ENCODE measurements around the gene OPRL1. TPM values are rescaled to one million over a fixed set of nuclear protein-coding genes. Genes with fewer than 3 reads are reported as not detected.

The OPRL1 gene
- total RNA-seq, 1 donor from 2014 or later: 1.4 TPM

- Mint-ChIP-seq H3K27me3 (no peaks in the 10 kb centered on the region), H3K4me3 (no peak overlapping the region), H3K9me3 (peaks cover 4% of the 10 kb centered on the region), H3K27ac (no peak overlapping the region), H3K36me3 (ENCODE audit: low read depth) (no peaks in the 10 kb centered on the region), H3K4me1 (no peaks in the 10 kb centered on the region)
- POLR2A ChIA-PET: no interaction called here
- CTCF ChIA-PET: no interaction called here
- intact Hi-C loops (cut with micrococcal nuclease): no loop called here
- ATAC-seq (ENCODE audit: low read depth) (no peak), DNase-seq (no peak)
- no peak for TF ChIP-seq CTCF (IDR thresholded peaks at IDR 0.05)
These were observed 60.4 kb downstream of the OPRL1 start for GRCh38 chr20:64140061-64140931.

GRCh38 chr20:64140956-64141355 lies 61.1 kb downstream of the OPRL1 start:
- CTCF ChIA-PET: no interaction called here
- Mint-ChIP-seq H3K27ac (no peak overlapping the region), H3K36me3 (ENCODE audit: low read depth) (no peaks in the 10 kb centered on the region), H3K27me3 (no peaks in the 10 kb centered on the region), H3K9me3 (peaks cover 4% of the 10 kb centered on the region), H3K4me3 (no peak overlapping the region), H3K4me1 (no peaks in the 10 kb centered on the region)
- no peak for ATAC-seq (ENCODE audit: low read depth)
- POLR2A ChIA-PET: no interaction called here
- intact Hi-C loops (cut with micrococcal nuclease): no loop called here
- DNase-seq: no peak
- TF ChIP-seq CTCF (IDR thresholded peaks at IDR 0.05): no peak

- Mint-ChIP-seq H3K27me3 (no peaks in the 10 kb centered on the region), H3K36me3 (ENCODE audit: low read depth) (no peaks in the 10 kb centered on the region), H3K27ac (no peak overlapping the region), H3K4me1 (no peaks in the 10 kb centered on the region), H3K9me3 (peaks cover 4% of the 10 kb centered on the region), H3K4me3 (no peak overlapping the region)
- CTCF ChIA-PET: no interaction called here
- ATAC-seq (ENCODE audit: low read depth) (no peak), DNase-seq (no peak)
- intact Hi-C loops (cut with micrococcal nuclease): no loop called here
- POLR2A ChIA-PET: no interaction called here
- TF ChIP-seq CTCF (IDR thresholded peaks at IDR 0.05): no peak
These were observed 62.7 kb downstream of the OPRL1 start for GRCh38 chr20:64142590-64142989.

GRCh38 chr20:64143018-64143801 lies 63.3 kb downstream of the OPRL1 start:
- Mint-ChIP-seq H3K27me3 (no peaks in the 10 kb centered on the region), H3K36me3 (ENCODE audit: low read depth) (no peaks in the 10 kb centered on the region), H3K4me1 (no peaks in the 10 kb centered on the region), H3K4me3 (no peak overlapping the region), H3K9me3 (peaks cover 4% of the 10 kb centered on the region), H3K27ac (no peak overlapping the region)
- ChIA-PET CTCF (no interaction called here), POLR2A (no interaction called here)
- intact Hi-C loops (cut with micrococcal nuclease): no loop called here
- TF ChIP-seq CTCF (IDR thresholded peaks at IDR 0.05): no peak
- DNase-seq (no peak), ATAC-seq (ENCODE audit: low read depth) (no peak)

- no peaks in the 10 kb centered on the region for H3K36me3 Mint-ChIP-seq (ENCODE audit: low read depth)
- H3K4me3 Mint-ChIP-seq: no peak overlapping the region
- peaks cover 4% of the 10 kb centered on the region for H3K9me3 Mint-ChIP-seq
- no peak for DNase-seq
- intact Hi-C loops (cut with micrococcal nuclease): no loop called here
- ATAC-seq (ENCODE audit: low read depth): no peak
- H3K4me1 Mint-ChIP-seq: no peaks in the 10 kb centered on the region
- no peaks in the 10 kb centered on the region for H3K27me3 Mint-ChIP-seq
- H3K27ac Mint-ChIP-seq: no peak overlapping the region
- no peak for TF ChIP-seq CTCF (IDR thresholded peaks at IDR 0.05)
- ChIA-PET POLR2A (no interaction called here), CTCF (no interaction called here)
These were observed 64.4 kb downstream of the OPRL1 start for GRCh38 chr20:64144144-64144912.

Measured in activated B cell treated with CpG ODN at 0.5 μM for 24 hours (primary cell).